K562 (cell line): ENCODE measurements around the gene KRT81. TPM values are rescaled to one million over a fixed set of nuclear protein-coding genes. Genes with fewer than 3 reads are reported as not detected.

Source experiments
- ATAC-seq: fragments of 200-7000 bp; cut with Tn5 transposase; 3 replicates; pipeline ENCODE4 v1.9.1; 2020; ENCODE audit warnings: moderate library complexity
- BruUV-seq: library from RNA; stranded (reverse); fragments of 400-500 nt; replicated peaks from 2 replicates; lab custom pipeline; 2021; lab: Mats Ljungman, UMichigan
- CTCF ChIA-PET: fragments of 300-600 bp; formaldehyde crosslinking; extraction: SDS; loops from one replicate; lab custom pipeline; 2021; ENCODE audit warnings: low intra/inter-chr PET ratio; lab: Yijun Ruan, JAX
- POLR2A ChIA-PET: fragments of 300-600, 350-650 bp; sonication (Branson Sonifier 250); formaldehyde crosslinking; extraction: SDS; loops from one replicate; lab custom pipeline; 2021; ENCODE audit warnings: antibody characterized with exemption, inconsistent platforms; lab: Yijun Ruan, JAX
- DNase-seq, 4 experiments: peaks; one replicate each; pipeline versions ENCODE4 v3.0.0 to v3.0.0-alpha.2; 2011 to 2018; ENCODE audit warnings: low spot score in 3 of 4, mixed read lengths in 3 of 4; ENCODE audit errors: extremely low read depth in 1 of 4
- FAIRE-seq: peaks from 2 replicates; lab custom pipeline; 2011; peaks lifted over from hg19 to GRCh38; lab: Jason Lieb, UNC
- H2AFZ ChIP-seq: 2 replicates; pipeline ENCODE4 v1.6.0; 2011; ENCODE audit warnings: low read depth, low read length, control low read depth, inconsistent platforms
- H3K27ac ChIP-seq: fragments of 200-600 bp; 3 replicates; pipeline ENCODE4 v1.8.0; 2011; ENCODE audit warnings: low read depth, mild to moderate bottlenecking, control low read depth, inconsistent platforms, low read length, moderate library complexity, mixed read lengths; ENCODE audit errors: extremely low read depth
- H3K27me3 ChIP-seq, 2 experiments: fragments of 300-600 bp in 1 of 2; 2 replicates in 1 of 2; 3 replicates in 1 of 2; pipeline versions ENCODE4 v1.6.0 to v1.8.0; 2011; ENCODE audit warnings: inconsistent platforms in 2 of 2, low read length in 2 of 2, mild to moderate bottlenecking in 1 of 2, mixed read lengths in 1 of 2, moderate library complexity in 1 of 2; ENCODE audit not compliant: control insufficient read depth in 2 of 2, insufficient read depth in 2 of 2
- H3K36me3 ChIP-seq: fragments of 300-600 bp; 3 replicates; pipeline ENCODE4 v1.8.0; 2011; ENCODE audit warnings: mild to moderate bottlenecking, low read length, inconsistent platforms; ENCODE audit not compliant: control insufficient read depth, insufficient read depth
- H3K4me1 ChIP-seq, 2 experiments: fragments of 200-600 bp in 1 of 2; replicated peaks in 1 of 2; 2 replicates in 1 of 2; 3 replicates in 1 of 2; pipeline versions ENCODE4 v1.5.1 to v1.8.0; 2011; ENCODE audit warnings: inconsistent platforms in 2 of 2, low read length in 2 of 2, mild to moderate bottlenecking in 1 of 2, mixed read lengths in 1 of 2, moderate library complexity in 1 of 2; ENCODE audit not compliant: control insufficient read depth in 2 of 2, insufficient read depth in 2 of 2
- H3K4me2 ChIP-seq: 2 replicates; pipeline ENCODE4 v1.6.1; 2011; ENCODE audit warnings: low read length, control low read depth, inconsistent platforms, mixed read lengths; ENCODE audit not compliant: insufficient read depth
- H3K4me3 ChIP-seq: fragments of 200-600 bp; sonication (generic), shearing (Covaris generic); 2 replicates; pipeline ENCODE4 v1.5.1; 2016; ENCODE audit warnings: control low read depth, inconsistent platforms
- H3K79me2 ChIP-seq: fragments of 200-600 bp; 3 replicates; pipeline ENCODE4 v1.8.0; 2011; ENCODE audit warnings: low read length, inconsistent platforms; ENCODE audit not compliant: control insufficient read depth, insufficient read depth
- H3K9ac ChIP-seq, 2 experiments: 2 replicates each; pipeline versions ENCODE4 v1.6.0 to v1.6.1; 2011; ENCODE audit warnings: low read depth in 2 of 2, low read length in 2 of 2, control low read depth in 1 of 2, inconsistent platforms in 1 of 2, mild to moderate bottlenecking in 1 of 2, mixed read lengths in 1 of 2; ENCODE audit not compliant: insufficient read depth in 1 of 2
- H3K9me1 ChIP-seq: one replicate; pipeline ENCODE4 v1.6.0; 2011; ENCODE audit warnings: inconsistent platforms, mild to moderate bottlenecking, low read length, moderate library complexity; ENCODE audit not compliant: control insufficient read depth, insufficient read depth
- H3K9me3 ChIP-seq: replicated peaks from 2 replicates; pipeline ENCODE4 v1.5.1; 2011; ENCODE audit warnings: low read depth, low read length, inconsistent platforms; ENCODE audit not compliant: control insufficient read depth, insufficient read depth
- H4K20me1 ChIP-seq: replicated peaks from 2 replicates; pipeline ENCODE4 v1.6.1; 2011; ENCODE audit warnings: low read length, inconsistent platforms, mixed read lengths; ENCODE audit not compliant: control insufficient read depth, insufficient read depth
- CBX1 ChIP-seq: sonication (generic); IDR thresholded peaks from 2 replicates; pipeline ENCODE4 v1.6.1; 2016; ENCODE audit warnings: antibody characterized with exemption, low read depth, mild to moderate bottlenecking
- CHD7 ChIP-seq: fragments of 200-600 bp; sonication (generic); IDR thresholded peaks from one replicate; pipeline ENCODE4 v1.6.1; 2012; ENCODE audit warnings: mild to moderate bottlenecking, low read depth, low read length, inconsistent platforms
- PRDM10 ChIP-seq: fragments of 450-650 bp; IDR thresholded peaks from 2 replicates; pipeline ENCODE4 v1.6.1; 2018; ENCODE audit not compliant: partially characterized antibody
- RBBP5 ChIP-seq: fragments of 200-600 bp; sonication (generic); IDR thresholded peaks from 2 replicates; pipeline ENCODE4 v1.6.1; 2012; ENCODE audit warnings: borderline replicate concordance, mild to moderate bottlenecking, low read length, control low read depth, inconsistent platforms; ENCODE audit not compliant: insufficient read depth, poor library complexity, severe bottlenecking
- STAG1 ChIP-seq: sonication (generic); formaldehyde crosslinking; IDR thresholded peaks from 2 replicates; pipeline ENCODE4 v1.5.0; 2020; ENCODE audit warnings: missing genetic modification reagents, borderline replicate concordance
- TFAM ChIP-seq: fragments of 250-450 bp; sonication (Bioruptor Pico); conservative IDR thresholded peaks from 2 replicates; pipeline ENCODE4 v1.5.0; 2021; ENCODE audit warnings: mild to moderate bottlenecking, moderate library complexity
- WGBS: fragments of 100-300 bp; shearing (Covaris generic); methylation state at CpG from one replicate; pipeline ENCODE4 v1.1.6; 2016; ENCODE audit warnings: low coverage, mixed read lengths; ENCODE audit not compliant: insufficient coverage; ENCODE audit errors: missing lambda C conversion rate; 5-methylcytosine and 5-hydroxymethylcytosine counted together
- in situ Hi-C: fragments of 300-500 bp; cut with MboI; formaldehyde crosslinking; loops from 4 replicates; pipeline ENCODE4 v1.15.0; 2018; ENCODE audit warnings: inconsistent platforms, mixed read lengths
- intact Hi-C: fragments of 100-400 bp; cut with micrococcal nuclease; formaldehyde crosslinking; loops from 2 replicates; pipeline ENCODE4 v1.14.2; 2022
- polyA plus RNA-seq, 8 experiments: library from polyadenylated mRNA; depleted of rRNA in 4 of 8; stranded (reverse) in 5 of 8; unstranded in 3 of 8; fragments of >200 nt; fragmentation: Nextera tagmentation in 2 of 8; fragmentation: Illumina TruSeq in 1 of 8; extraction: Ambion mirVana in 2 of 8; extraction: Trizol in 1 of 8; gene quantifications; 2 replicates each; pipeline versions ENCODE4 v1.2.1 to v1.2.3, GENCODE V29; 2011 to 2014; ENCODE audit warnings: inconsistent platforms in 1 of 8, missing spikeins in 1 of 8
- total RNA-seq, 7 experiments: library from RNA; depleted of rRNA in 6 of 7; stranded (reverse); fragments of >200 nt in 6 of 7; fragmentation: Illumina TruSeq in 2 of 7; extraction: Trizol in 2 of 7; gene quantifications; 2 replicates each; pipeline versions ENCODE4 v1.2.1 to v1.2.3, GENCODE V29; 2011 to 2021; ENCODE audit warnings: low replicate concordance in 1 of 7

The KRT81 gene
- total and polyA plus RNA-seq, 9 of the 15 experiments (the other 6 are each of a cell fraction or from before 2014, with no cell fraction given) = 0.27 TPM; not detected in 8

DNA sequence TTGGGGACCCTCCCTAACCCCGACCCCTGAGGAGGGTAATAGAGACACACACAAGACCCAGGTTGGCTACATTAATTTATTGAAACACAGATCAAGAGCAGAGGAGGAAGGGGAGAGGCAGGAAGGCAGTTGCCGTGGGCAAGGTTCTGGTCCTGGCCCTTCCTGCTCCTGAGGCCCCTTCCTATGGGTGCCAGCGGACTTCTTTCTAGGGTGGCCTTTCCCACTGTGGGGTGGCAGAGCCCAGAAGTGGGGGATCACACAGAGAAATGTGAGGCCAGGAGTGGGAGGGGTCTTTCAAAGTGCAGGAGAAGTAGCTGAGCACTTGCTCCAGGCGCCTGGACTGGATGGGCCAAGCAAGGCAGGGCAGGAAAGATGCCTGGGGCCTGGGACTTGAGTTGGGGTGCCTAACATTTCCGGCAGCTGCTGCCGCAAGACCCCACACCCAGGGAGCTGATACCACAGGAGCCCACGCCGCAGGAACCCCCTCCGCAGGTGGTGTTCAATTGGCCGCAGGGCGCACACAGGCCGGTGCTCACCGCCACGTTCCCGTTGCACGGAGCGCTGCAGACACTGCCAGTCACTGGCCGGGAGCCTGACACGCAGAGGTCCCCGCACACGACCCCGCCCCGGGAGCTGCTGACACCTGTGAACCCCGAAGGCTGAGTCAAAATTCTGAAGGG, 5.3 kb downstream of the KRT81 start:
- no peaks in the 10 kb centered on the region for H3K9me1 ChIP-seq
- no peak overlapping the region for H3K27ac ChIP-seq
- POLR2A ChIA-PET = no interaction called here
- ATAC-seq (no peak), DNase-seq (no peak), FAIRE-seq (no peak)
- CTCF ChIA-PET = no interaction called here
- intact Hi-C loops = no loop called here
- no peaks in the 10 kb centered on the region for H4K20me1 ChIP-seq
- no peak overlapping the region for H2AFZ ChIP-seq
- in situ Hi-C loops = no loop called here
- H3K4me3 ChIP-seq = no peak overlapping the region
- H3K79me2 ChIP-seq = no peaks in the 10 kb centered on the region
- no peaks in the 10 kb centered on the region for H3K9me3 ChIP-seq
- no peak overlapping the region for H3K4me2 ChIP-seq
- peaks cover 0 to 4% of the 10 kb centered on the region in 2 experiments; a peak in 2 of 5 replicates for H3K4me1 ChIP-seq
- no peaks in the 10 kb centered on the region for H3K36me3 ChIP-seq
- BruUV-seq = no TSS peak
- peaks cover 0 to 16% of the 10 kb centered on the region in 2 experiments; a peak in 2 of 5 replicates for H3K27me3 ChIP-seq
- WGBS = 3% methylated on average over 21 of the region's 24 CpGs
- no peak overlapping the region for H3K9ac ChIP-seq
- TF ChIP-seq TFAM (CRISPR knock-in tag) = no peak
- no peak for TF ChIP-seq RBBP5
- no peak for TF ChIP-seq STAG1 (CRISPR knock-in tag)
- no peak for TF ChIP-seq PRDM10
- TF ChIP-seq CHD7 = no peak
- no peak for TF ChIP-seq CBX1
